HG02970 (cell line): ENCODE measurements around the gene TRIM40.
"Not testable (repeated sequence)": the region's sequence is repeated elsewhere in the genome, so short reads cannot be mapped to it uniquely, and the experiment has no call there.

Source experiments
- ATAC-seq: cut with Tn5 transposase; IDR thresholded peaks from one replicate; pipeline ENCODE4 v1.9.1; 2021; ENCODE audit warnings: mild to moderate bottlenecking, moderate library complexity, moderate number of reproducible peaks; ENCODE audit not compliant: unreplicated experiment, low FRiP score

The TRIM40 gene

GRCh38 chr6:30162265-30163089 lies 26.5 kb downstream of the TRIM40 start:
- no peak for ATAC-seq

DNA sequence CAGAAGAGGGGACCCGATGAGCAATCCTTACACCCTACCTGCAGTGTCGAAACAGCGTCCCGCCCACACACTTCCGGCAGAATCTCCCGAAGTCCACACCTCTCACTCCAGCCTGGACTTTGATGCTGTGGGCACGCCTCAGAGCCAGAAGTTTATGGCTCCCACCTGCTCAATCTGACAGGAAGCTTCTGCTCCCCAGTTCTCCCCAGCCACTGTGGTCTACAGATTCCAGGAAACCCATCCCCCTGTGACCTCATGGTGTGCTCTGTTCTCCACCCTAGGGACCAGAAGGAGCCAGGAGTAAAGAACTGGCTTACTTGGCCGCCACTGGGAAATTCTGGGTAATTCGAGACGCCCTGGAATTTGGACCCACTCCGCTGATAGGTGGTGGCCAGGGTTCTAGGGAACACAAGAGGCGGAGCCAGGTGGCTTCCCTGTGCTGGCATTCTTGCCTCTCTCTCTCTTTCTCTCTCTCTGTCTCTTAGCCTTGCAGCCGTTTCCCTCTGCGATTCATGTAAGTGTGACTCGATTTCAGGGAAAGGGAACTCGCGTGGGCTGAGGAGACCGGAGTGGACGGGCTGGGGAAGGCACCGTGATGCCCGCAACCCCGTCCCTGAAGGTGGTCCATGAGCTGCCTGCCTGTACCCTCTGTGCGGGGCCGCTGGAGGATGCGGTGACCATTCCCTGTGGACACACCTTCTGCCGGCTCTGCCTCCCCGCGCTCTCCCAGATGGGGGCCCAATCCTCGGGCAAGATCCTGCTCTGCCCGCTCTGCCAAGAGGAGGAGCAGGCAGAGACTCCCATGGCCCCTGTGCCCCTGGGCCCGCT lies 27.4 kb downstream of the TRIM40 start, which contains the start of gene TRIM15:
TSS of gene TRIM15 (plus strand) at position 457 of the 828 bp plus-strand sequence. CDS start at position 596, 139 bp downstream.
- ATAC-seq, result no peak

GRCh38 chr6:30163918-30164654 lies 28.1 kb downstream of the TRIM40 start:
- no peak for ATAC-seq

GRCh38 chr6:30164714-30165113 lies 28.8 kb downstream of the TRIM40 start:
- ATAC-seq, result no peak

DNA sequence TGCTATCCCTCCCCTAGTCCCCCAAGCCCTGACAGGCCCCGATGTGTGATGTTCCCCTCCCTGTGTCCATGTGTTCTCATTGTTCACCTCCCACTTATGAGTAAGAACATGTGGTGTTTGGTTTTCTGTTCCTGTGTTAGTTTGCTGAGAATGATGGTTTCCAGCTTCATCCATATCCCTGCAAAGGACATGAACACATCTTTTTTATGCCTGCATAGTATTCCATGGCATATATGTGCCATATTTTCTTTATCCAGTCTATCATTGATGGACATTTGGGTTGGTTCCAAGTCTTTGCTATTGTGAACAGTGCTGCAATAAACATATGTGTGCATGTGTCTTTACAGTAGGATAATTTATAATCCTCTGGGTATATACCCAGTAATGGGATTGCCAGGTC lies 29.3 kb downstream of the TRIM40 start:
- not testable (repeated sequence) for ATAC-seq

DNA sequence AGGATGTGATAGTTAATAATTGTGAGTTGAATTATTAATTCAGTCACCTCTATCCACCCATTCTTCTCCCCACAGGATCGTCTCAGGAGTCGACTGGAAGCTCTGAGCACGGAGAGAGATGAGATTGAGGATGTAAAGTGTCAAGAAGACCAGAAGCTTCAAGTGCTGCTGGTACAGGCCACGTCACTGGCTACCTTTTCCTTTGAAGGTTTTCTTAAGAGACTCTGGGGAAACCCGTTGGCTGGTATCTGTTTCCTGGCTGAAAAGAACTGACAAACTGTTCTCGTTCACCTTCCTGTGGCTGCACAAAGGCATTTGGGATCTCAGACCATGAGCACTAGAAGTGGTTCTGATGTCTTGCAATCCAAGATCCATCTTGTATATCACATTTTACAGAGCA lies 31.2 kb downstream of the TRIM40 start:
- no peak for ATAC-seq

DNA sequence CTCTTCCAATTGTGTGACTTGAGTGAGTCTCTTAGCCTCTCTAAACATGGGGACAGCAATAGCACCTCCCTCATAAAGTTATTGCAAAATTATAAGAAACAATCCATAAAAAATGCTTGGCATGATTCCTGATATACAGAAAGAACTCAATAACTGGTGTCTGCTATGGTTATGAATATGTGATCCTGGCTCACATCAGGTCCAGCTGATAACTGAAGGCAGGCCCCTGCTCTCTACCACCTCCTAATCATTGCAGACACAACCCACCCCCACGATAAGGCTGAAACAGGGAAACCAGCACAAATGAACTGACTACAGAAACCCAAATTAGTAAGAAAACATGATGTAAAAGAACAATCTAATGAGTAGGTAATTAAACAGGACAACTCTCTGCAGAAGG lies 32.8 kb downstream of the TRIM40 start:
- ATAC-seq, result no peak

GRCh38 chr6:30169658-30170614 lies 34.0 kb downstream of the TRIM40 start:
- no peak for ATAC-seq

DNA sequence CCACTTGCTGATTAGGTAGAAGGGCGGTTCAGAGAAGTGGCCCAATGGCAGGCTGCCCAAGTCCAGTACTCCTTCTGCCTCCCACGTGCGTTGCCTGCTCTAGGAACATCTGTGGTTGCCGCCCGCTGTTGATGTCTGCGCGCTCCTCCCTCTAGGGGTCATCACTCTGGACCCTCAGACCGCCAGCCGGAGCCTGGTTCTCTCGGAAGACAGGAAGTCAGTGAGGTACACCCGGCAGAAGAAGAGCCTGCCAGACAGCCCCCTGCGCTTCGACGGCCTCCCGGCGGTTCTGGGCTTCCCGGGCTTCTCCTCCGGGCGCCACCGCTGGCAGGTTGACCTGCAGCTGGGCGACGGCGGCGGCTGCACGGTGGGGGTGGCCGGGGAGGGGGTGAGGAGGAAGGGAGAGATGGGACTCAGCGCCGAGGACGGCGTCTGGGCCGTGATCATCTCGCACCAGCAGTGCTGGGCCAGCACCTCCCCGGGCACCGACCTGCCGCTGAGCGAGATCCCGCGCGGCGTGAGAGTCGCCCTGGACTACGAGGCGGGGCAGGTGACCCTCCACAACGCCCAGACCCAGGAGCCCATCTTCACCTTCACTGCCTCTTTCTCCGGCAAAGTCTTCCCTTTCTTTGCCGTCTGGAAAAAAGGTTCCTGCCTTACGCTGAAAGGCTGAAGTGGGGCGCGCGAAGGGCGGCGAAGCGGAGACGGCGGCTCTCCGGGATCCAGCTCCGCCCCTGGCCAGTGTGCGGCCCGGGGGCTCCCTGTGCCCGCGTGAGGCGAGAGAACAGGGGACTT lies 35.9 kb downstream of the TRIM40 start:
- no peak for ATAC-seq

DNA sequence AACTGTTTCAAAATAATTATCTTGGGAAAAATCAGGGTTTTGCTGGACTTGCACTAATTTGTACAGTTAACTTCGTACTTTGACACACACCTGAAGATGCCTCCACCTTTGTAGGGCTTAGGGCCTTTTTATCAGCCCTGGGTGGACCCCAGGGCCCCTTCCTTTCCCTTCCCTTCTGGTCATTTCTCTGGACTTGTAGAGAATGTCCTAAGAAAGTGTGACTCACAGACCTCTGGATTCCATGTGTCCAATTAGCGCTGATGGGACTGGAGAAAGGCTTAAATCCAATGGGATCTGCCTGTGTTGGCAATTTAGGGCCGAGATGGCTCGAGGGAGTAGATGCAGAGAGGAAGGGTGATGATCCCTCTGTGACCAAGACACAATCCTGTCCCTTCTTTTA lies 36.7 kb downstream of the TRIM40 start:
- ATAC-seq, result no peak

- ATAC-seq, result no peak
These were observed 39.8 kb downstream of the TRIM40 start for GRCh38 chr6:30175765-30176164.

DNA sequence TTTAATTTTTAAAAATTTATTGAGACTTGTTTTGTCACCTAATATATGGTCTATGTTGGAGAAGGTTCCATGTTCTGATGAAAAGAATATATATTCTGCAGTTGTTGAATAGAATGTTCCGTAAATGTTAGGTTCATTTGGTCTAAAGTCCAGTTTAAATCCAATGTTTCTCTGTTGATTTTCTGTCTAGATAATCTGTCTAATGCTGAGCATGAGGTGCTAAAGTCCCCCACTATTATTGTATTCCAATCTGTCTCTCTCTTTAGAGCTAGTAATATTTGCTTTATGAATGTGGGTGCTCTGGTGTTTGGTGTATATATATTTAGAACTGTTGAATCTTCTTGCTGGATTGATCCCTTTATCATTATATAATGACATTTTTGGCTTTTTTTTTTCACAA lies 42.9 kb downstream of the TRIM40 start:
- no peak for ATAC-seq

DNA sequence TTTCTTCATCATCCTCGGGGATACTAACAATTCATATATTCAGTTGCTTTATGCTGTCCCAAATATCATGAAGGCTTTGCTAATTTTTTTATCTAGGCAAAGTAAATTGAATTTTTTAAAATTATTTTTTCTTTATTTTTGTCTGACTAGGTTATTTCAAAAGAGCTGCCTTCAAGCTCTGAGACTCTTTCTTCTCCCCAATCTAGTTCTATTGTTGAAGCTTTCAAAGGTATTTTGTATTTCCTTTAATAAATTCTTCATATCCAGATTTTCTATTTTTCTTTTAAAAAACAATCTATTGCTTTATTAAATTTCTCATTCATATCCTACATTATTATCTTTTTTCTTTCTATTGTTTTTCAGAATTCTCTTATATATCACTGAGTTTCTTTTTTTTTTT lies 44.2 kb downstream of the TRIM40 start:
- ATAC-seq, result no peak

GRCh38 chr6:30184417-30185031 lies 48.6 kb downstream of the TRIM40 start:
- ATAC-seq, result no peak

DNA sequence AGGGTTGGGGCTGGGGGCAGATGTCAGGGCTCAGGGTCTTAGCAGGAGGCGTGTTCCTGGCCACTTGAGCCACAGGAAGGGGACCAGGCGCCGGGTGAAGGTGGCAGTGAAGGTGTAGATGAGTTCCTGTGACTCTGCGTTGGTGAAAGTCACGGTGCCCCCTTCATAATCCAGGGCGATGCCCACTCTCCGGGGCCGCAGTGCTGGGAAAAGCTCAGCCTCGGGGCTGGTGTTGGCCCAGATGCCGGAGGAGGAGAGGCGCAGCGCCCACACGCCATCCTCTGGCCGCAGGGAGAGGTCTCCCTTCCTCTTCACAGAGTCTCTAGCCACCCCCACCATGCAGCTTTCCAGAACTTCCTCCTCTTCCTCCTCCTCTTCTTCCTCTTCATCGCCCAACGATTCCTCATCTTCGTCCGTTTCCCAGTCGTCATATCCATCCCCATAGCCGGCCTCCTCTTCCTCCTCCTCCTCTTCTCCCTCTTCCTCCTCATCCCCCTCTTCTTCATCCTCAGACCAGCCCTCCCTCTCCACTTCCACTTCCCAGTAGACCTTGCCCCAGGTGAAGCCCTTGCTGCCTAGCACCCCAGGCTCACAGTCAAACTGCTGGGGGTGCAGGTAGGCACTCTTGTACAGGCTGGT lies 50.0 kb downstream of the TRIM40 start:
- ATAC-seq, result no peak

DNA sequence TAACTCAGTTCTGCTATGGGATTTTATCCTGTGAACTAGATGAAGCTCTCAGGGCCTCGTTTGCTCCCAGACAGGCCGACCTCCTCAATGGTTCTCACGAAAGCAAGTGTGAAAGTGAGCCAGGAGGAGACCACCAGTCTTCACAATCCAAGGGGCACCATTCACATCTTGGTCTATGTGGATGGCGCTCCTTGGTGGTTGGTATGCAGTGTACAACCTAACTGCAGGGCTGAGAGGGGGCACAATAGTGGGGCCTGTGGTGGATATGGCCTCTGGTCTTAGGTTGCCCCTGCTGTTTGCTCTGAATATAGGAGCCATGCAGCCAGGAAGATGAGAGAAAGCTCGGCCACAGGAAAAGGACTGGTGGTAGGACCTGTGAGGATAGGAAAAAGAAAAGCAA lies 52.6 kb downstream of the TRIM40 start:
- ATAC-seq, result no peak

- no peak for ATAC-seq
These were observed 56.1 kb downstream of the TRIM40 start for GRCh38 chr6:30192076-30192475.
